Epithelial cell of esophagus (primary cell): Measurements from ENCODE around the gene HYLS1.
"Not testable (repeated sequence)": the region's sequence is repeated elsewhere in the genome, so short reads cannot be mapped to it uniquely, and the experiment has no call there.

Experiments used
- DNase-seq: peaks from one replicate; pipeline ENCODE4 v3.0.0; 2010; ENCODE audit warnings: low read depth
- H3K4me3 ChIP-seq: 2 replicates; pipeline ENCODE4 v1.5.1; 2011; ENCODE audit warnings: mild to moderate bottlenecking, low read length, control low read depth
- TF ChIP-seq, protein P1 (sequence below): IDR thresholded peaks from 2 replicates; pipeline ENCODE4 v1.5.1; 2011; ENCODE audit warnings: low read depth, mild to moderate bottlenecking, low read length, control low read depth, inconsistent platforms; ENCODE audit not compliant: insufficient read depth; ENCODE audit errors: missing control alignments

Gene HYLS1

DNA sequence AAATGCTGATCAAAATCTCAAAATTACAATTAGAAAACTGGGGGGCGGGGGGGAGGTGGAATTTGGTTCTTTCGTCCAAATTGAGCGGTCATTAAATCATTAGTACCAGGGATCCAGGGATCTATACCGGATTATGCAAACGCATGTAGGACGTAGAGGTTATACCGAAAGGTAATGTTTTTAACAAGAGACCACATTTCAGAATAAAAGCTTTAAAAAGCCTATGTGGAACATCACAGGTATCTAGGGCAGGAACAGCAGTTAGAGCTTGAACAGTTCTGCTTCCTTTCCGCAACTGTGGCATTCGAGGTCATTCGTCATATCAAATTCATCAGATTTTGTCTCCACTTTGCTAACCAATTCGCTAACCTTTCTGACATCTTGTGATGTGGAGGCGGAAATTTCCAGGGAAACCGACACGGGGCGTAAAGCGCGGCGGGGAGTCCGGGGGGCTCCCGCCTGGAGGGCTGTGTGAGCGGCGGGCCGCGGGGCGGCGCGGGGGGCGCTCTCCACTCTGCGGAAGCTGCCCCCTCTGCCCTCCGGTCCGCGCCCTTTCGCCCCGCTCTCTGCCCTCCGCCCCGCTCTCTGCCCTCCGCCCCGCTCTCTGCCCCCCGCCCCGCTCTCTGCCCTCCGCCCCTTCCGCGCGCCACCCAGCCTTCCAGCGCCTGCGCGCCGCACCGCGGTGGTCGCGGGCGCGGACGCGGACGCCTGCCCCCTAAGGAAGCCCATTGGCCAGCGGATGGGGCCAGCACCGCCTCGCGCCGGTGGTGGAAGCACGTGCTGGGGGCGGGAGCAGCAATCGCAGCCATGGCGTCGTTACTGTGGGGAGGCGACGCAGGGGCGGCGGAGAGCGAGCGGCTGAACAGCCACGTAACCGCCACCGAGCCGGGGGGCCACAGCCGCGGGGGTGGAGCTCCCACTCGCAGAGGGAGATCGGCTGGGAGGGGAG is 16.5 kb downstream of the HYLS1 start, which contains the start of gene DDX25:
Gene DDX25, plus strand, starts transcription at position 798 of the 949 bp plus-strand sequence. Its CDS starts 10 bp downstream, at position 808.
- no peak for DNase-seq
- TF ChIP-seq, protein P1, sequence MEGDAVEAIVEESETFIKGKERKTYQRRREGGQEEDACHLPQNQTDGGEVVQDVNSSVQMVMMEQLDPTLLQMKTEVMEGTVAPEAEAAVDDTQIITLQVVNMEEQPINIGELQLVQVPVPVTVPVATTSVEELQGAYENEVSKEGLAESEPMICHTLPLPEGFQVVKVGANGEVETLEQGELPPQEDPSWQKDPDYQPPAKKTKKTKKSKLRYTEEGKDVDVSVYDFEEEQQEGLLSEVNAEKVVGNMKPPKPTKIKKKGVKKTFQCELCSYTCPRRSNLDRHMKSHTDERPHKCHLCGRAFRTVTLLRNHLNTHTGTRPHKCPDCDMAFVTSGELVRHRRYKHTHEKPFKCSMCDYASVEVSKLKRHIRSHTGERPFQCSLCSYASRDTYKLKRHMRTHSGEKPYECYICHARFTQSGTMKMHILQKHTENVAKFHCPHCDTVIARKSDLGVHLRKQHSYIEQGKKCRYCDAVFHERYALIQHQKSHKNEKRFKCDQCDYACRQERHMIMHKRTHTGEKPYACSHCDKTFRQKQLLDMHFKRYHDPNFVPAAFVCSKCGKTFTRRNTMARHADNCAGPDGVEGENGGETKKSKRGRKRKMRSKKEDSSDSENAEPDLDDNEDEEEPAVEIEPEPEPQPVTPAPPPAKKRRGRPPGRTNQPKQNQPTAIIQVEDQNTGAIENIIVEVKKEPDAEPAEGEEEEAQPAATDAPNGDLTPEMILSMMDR, result no peak

DNA sequence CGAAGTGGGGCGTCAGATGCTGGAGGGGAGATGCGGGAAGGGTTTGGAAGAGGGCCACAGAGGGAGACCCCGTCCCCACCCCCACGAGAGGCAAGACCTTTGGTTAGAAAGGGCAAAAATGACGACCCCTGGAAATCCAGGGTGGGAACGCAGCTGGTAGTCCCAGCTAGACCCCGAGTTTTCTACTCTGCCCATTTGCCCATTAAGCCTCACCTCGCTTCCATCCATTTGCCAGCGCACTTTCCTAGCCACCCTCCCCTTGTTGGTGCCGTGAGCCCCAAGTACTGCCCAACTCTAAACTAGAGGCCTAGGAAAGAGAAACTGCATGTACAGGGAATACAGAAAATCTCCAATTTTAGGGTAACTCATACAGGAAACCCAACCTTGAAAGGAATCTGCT is 17.2 kb downstream of the HYLS1 start:
- DNase-seq, result no peak
- TF ChIP-seq, protein P1, result no peak
- no peak overlapping the region for H3K4me3 ChIP-seq

More for the DNA sequence above, 16.5 kb downstream of the HYLS1 start, which contains the start of gene DDX25:
- peak within 1 kb of the TSS; percentile 27 for H3K4me3 ChIP-seq

DNA sequence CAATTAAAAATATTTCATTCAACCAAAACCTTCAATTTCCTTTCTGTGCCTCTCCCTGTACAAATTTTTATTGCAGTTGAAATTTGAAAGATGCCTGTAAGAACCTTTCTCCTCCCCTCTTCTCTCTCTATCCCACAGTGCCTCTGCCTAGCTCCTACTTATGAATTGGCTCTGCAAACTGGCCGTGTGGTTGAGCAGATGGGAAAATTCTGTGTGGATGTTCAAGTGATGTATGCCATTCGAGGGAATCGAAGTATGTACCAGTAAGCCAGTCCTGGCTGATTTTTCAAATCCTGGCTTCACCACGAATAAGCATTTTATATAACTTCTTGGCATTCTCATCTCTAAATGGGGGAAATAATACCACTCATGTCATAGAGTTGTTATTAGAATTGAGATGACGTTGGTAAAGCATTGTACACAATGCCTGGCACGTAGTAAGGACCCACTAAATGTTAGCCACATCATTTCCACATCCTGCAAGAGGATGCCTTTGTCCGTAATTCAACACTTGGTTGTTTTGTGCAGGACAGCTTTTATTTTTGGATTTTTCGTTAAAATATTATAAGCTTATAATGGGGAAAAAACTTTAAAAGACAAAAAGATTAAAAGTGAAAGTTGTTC is 22.9 kb downstream of the HYLS1 start:
- H3K4me3 ChIP-seq, result no peak overlapping the region
- no peak for DNase-seq
- TF ChIP-seq, protein P1, result no peak

DNA sequence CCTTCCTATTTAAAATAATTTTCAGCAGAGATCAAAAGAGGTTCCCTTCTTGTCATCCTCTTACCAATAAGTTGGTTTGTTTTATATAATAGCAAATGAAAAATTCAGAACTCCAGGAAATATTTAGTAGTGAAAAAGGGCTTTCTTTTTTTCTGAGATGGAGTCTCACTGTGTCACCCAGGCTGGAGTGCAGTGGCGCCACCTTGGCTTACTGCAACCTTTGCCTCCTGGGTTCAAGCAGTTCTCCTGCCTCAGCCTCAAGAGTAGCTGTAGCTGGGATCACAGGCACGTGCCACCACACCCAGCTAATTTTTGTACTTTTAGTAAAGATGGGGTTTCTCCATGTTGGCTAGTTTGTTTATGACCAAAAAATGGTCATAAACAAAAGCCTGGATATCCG is 27.1 kb downstream of the HYLS1 start:
- TF ChIP-seq, protein P1, result peak; percentile 5
- not testable (repeated sequence) for H3K4me3 ChIP-seq, DNase-seq

DNA sequence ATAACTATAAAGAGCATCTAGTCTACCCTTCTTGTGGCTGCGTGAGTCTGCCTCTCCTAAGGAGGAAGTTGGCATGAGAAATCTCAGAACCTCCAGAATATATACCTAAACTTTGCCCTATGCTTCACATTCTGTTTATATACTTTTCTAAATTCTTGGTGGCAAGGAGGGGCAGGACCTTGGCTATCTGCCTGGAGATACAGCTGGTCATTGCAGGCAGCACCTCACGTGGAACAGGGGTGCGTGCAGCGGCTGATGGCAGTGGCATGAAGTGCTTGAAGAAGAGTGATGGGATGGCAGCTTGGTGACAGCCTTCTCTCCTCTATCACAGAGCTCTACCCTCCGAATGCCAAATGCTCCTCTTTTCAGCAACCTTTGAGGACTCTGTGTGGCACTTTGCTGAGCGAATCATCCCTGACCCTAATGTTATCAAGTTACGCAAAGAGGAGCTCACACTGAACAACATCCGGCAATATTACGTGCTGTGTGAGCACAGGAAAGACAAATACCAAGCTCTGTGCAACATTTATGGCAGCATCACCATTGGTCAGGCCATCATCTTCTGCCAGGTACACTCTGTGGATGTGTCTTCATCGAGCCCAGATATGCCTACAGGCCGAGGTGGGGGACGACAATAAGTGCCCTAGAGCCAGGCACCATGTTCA is 29.3 kb downstream of the HYLS1 start:
- no peak for DNase-seq
- TF ChIP-seq, protein P1, result no peak
- H3K4me3 ChIP-seq, result no peak overlapping the region

DNA sequence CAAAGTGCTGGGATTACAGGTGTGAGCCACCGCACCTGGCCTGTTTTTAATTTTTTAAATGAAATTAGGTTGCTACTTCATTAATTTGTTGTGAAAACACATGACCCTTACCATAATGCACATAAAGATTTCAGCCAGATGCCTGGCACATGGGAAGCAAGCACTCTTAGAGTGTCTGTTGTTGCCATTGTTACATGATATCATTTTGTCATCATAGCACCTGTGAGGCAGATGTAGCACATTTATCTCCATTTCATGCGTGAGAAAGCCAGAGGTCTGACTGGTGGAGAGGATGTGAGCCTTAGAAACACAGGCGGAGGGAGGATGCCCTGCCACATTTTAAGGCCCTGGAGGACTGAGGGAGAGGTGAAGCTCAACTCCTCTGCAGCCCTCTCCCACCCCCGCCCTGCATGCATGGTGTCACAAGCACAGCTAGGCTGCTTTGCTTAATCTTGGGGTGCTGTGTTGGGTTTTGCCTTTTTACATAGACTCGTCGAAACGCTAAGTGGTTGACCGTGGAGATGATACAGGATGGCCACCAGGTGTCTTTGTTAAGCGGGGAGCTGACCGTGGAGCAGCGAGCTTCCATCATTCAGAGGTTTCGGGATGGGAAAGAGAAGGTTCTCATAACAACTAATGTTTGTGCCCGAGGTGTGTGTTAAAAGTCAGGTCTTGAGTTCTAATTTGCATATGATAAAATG is 30.8 kb downstream of the HYLS1 start:
- DNase-seq, result no peak
- H3K4me3 ChIP-seq, result no peak overlapping the region
- TF ChIP-seq, protein P1, result no peak
